Measurements from ENCODE around the gene LYPD5.
"Not testable (repeated sequence)": the region's sequence is repeated elsewhere in the genome, so short reads cannot be mapped to it uniquely, and the experiment has no call there.

LYPD5 gene, protein sequence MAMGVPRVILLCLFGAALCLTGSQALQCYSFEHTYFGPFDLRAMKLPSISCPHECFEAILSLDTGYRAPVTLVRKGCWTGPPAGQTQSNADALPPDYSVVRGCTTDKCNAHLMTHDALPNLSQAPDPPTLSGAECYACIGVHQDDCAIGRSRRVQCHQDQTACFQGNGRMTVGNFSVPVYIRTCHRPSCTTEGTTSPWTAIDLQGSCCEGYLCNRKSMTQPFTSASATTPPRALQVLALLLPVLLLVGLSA

DNA sequence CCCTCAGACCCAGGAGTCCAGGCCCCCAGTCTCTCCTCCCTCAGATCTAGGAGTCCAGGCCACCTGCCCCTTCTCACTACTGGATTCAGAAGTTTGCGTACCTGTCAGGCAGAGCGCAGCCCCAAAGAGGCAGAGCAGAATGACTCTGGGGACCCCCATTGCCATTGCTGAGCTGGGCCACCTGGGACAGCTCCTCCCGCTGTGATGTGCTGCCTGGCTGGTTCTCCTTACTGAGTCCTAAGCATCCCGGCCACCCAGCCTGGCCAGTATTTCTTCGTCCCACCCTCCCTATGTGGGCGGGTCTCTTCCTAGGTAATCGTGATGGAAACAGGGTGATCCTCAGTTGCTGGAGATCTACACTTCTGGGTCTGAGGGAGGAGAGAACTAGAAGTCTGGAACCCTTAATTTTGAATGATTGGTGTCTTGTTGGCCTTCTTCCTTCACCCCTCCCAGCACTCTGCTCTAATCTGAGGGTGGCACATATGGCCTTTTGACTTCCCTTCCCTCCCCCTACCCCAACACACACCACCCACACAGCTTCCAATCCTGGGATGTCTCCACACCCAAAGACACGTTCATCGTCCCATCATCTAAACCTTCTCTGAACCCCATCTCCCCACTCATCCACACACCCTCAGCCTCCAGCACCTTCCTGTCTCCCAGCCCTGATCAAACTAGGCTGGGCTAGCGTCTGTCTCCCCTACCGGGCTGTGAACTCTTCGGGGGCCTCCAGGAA lies at the start of gene LYPD5:
TSS of gene LYPD5 (minus strand) at position 232 of the 736 bp plus-strand sequence. CDS start at position 165, 67 bp downstream.
- DNase-seq: no peak

DNA sequence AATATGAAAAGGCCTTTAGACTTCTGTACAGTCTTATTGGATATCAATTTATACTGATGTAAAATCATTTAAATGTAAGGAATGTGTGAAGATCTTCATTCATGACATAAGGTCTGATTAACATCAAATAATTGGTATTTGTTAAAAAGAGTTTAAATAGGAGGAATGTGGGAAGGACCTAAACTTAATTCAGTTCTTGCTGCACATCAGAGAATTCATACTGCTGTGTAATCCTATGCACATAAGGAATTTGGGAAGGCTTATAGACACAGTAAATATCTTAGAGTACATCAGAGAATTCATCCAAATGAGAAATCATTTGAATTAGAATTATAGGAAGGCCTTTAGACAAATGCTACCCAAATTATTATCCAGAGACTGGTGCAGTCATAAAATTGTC lies 46.6 kb upstream of the LYPD5 start:
- no peak for DNase-seq

DNA sequence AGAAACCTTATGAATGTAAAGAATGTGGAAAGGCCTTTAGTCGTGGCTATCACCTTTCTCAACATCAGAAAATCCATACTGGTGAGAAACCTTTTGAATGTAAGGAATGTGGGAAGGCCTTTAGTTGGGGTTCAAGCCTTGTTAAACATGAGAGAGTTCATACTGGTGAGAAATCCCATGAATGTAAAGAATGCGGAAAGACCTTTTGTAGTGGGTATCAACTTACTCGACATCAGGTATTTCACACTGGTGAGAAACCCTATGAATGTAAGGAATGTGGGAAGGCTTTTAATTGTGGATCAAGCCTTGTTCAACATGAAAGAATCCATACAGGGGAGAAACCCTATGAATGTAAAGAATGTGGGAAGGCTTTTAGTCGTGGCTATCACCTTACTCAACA lies 45.6 kb upstream of the LYPD5 start:
- no peak for DNase-seq

DNA sequence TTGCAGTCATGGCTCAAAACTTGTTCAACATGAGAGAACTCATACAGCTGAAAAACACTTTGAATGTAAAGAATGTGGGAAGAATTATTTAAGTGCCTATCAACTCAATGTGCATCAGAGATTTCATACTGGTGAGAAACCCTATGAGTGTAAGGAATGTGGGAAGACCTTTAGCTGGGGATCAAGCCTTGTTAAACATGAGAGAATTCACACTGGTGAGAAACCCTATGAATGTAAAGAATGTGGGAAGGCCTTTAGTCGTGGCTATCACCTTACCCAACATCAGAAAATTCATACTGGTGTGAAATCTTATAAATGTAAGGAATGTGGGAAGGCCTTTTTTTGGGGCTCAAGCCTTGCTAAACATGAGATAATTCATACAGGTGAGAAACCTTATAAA lies 45.0 kb upstream of the LYPD5 start:
- no peak for DNase-seq

DNA sequence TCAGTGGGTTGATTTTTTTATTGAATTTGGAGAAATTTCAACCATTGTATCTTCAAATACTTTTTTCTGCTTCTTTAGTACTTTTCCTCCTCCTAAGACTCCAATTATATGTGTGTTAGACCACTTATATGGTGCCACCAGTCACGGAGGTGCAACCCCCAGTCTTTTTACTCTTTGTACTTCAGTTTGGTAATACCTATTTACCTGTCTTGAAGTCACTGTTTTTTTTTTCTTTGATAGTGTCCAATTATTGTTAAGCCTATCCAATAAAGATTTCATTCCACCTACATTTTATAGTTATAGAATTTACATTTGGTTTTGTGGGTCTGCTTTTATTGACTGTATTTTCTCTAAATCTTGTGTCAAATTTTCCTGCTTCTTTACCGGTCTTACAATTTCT lies 39.8 kb upstream of the LYPD5 start:
- no peak for DNase-seq

DNA sequence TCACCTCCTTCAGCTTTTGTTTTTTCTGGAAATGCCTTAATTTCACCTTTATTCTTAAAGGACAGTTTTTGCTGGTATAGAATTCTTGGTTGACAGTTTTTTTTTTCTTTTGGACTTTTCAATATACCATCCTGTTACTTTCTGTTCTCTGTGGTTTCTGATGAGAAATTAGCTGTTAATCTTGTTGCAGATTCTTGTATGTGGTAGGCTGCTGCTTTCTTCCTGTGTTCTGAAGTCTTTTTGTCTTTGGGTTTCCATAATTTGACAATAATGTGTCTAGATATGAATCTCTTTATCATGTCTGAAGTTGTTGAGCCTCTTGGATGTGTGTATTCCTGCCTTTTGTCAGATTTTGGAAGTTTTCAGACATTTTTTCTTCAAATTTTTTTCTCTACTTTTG lies 36.9 kb upstream of the LYPD5 start:
- no peak for DNase-seq

DNA sequence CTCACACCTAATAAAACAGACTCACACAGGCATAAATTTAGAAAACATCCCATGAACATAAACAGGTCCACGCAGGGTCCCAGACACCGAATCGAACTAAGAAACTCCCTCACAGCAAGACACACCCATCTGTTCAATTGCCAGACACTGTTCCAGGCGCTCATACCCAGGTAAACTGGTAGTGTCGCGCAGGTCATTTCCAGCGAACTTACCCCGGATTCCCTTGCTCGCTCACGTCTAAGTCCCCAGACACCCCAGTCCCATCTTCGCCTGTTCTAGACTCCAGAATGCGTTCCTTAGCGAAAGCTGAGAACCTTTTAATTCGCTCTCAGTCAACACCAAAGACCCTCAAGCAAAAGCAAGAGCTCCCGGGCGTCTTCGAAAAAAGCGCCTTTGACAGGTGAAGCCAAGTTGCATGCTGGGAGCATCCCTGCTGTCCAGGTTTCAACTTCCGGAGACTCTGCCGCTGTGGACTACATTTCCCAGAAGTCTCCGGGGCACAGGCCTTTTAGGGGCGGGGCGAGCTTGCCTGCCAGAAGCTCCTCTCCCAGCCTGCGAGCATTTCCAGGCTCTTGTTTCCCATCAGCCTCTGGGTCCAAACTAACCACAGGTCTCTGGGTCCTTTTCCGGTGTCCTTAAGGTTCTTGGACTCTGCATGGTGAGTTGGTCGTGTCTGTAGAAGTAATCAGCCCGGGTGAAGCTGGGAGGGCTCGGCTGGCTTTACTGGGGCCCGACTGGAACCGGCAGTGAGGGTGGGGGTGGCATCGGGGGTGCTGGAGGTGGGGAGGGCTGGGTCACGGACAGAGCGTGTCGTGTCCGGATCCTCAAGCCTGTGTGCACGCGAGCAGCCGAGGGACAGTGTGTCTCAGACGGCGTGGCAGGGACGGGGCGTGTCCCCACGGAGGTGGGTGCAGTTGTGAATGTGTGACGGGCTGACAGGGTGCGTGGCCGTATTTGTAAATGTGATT lies 24.8 kb upstream of the LYPD5 start, which contains the start of gene ZNF283:
TSS of gene ZNF283 (plus strand) at position 535 of the 968 bp plus-strand sequence. CDS start 6,184 bp downstream, outside the sequence.
- peak; percentile 90 for DNase-seq

DNA sequence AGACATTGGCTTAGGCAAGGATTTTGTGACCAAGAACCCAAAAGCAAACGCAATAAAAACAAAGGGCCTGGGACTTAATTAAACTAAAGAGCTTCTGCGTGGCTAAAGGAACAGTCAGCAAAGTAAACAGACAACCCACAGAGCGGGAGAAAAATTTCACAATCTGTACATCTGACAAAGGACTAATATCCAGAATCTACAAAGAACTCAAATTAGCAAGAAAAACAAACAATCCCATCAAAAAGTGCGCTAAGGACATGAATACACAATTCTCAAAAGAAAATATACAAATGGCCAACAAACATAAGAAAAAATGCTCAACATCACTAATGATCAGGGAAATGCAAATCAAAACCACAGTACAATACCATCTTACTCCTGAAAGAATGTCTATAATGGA lies 22.3 kb upstream of the LYPD5 start:
- not testable (repeated sequence) for DNase-seq

DNA sequence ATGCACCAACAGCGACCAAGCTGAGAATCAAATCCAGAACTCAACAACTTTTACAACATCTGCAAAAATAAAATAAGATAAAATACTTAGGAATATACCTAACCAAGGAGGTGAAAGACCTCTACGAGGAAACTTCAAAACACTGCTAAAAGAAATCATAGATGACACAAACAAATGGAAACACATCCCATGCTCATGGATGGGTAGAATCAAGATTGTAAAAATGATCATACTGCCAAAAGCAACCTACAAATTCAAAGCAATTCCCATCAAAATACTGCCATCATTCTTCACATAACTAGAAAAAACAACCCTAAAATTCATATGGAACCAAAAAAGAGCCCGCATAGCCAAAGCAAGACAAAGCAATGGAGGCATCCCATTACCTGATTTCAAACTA lies 21.6 kb upstream of the LYPD5 start:
- DNase-seq: not testable (repeated sequence)

DNA sequence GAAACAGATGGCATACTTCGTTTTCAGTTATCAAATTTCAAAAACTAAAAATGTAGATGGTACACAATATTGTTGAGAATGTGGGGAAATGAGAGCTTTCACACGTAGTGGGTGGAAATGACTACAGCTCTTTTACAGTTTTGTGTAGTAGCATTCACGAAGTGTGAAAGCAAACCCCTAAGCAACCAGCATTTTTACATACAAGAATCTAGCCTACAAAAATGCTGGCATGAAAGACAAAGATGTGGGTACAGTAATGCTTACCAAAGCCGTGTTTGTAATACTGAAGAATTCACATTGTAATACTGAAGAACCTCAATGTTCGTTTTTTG lies 18.6 kb upstream of the LYPD5 start:
- DNase-seq: no peak

DNA sequence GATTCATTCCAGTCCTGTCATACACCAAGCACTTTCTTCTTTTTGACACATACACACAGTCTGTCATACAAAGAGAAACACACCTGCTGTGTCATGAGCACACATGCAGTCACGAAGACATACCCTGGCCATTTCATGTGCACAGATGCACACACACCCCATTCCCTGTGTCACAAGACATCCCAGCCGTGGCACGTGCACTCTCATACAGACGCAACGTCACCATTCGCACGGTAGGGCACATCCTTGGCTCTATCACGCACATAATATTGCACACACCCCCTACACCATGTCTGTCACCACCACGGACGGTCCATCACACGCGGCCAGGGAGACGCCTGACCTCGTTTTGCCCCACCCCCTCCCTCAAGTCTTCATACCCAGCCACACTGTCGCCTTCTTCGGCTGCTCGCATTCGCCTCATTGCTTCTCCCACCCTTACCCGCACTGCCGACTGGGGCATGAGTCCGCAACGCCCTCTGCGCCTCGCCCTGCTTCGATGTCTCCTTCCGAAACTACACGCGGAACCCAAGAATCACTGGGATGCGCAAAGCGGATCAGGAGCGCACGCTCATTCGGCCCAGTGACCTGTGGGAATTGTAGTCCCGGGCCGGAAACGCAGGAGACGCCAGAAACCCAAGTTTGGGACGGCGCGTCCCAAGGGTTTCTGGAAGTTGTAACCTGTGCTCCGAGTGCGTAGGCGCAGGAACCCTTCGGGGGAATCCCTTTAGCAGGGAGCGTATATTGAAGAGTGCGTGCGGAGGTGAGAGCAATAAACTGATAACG lies 18.0 kb upstream of the LYPD5 start:
- DNase-seq: no peak

DNA sequence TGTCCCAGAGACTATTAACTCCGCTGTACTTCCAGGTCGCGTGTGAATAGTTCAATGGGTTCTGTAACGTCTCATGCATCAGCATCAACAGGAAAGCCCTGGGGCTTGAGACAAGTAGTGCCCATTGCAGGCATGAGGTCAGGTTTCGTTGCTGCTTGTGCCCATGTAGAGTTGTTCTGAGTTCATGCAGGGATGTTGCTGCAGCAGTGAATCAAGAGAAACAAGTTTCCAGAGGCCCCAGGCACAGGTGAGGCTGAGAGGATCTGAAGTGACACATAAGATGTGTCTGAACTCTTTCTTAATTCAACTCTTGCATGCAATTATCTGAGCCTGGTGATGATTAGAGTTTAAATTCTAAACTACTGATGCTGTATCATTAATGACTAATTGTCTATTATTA lies 16.3 kb upstream of the LYPD5 start:
- DNase-seq: no peak

DNA sequence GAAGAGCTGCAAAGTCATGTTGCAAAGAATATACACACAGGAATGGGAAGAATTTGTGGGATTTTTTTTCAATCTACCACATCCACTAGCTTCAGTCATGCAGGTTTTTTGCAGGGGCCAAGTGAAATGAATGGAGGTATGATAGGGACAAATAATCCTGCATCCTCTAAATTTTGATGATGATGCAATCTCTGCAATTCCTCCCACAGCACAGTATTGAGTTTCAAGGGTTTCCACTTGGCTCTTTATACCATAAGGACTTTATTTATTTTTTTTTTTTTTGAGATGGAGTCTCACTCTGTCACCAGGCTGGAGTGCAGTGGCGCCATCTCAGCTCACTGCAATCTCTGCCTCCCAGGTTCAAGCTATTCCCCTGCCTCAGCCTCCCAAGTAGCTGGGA lies 15.2 kb upstream of the LYPD5 start:
- not testable (repeated sequence) for DNase-seq

DNA sequence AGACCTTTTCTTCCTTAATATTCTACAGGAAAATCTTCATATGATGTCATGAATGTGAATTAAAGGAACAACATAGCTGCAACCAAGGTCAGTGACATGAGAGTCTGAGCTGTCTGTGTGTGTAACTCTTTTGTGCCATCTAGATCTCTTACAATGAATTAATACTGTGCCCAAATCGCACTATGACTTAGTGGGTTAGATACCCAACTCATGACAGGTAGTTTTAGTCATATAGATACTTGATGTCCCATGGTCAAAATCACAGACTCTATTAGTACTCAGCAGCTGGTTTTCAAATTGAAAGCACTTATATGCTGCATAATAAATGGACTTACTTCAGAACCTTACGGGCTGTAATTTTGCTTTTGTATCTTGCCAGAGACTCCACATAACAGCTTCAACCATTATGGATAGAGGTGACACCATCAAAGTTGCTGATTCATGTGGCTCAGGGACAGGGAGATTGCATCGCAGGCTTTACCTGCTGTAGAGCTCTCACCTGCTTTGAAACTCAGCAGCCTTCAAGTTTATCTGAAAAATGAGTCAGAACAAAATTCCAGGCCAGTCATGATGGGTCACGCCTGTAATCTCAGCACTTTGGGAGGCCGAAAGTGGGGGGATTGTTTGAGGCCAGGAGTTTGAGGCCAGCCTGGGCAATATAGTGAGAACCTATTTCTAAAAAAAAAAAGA lies 12.6 kb upstream of the LYPD5 start:
- no peak for DNase-seq

DNA sequence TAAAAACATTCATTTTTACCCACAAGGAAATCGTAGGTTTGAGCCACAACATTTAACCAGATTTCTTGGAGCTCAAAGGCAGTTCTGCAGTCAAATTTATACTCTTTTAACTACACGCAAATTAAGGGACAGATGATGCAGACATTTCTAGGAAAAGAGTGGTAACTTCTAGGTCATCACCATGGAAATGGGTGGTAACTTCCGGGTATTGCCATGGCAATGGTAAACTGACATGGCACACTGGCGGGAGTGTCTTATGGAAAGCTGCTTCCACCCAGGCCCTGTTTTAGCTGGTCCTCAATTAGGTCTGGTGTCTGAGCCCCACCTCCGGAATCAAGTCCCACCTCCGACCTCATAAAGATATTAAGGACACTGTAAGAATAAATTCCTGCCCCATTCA lies 10.4 kb upstream of the LYPD5 start:
- peak; percentile 69 for DNase-seq

DNA sequence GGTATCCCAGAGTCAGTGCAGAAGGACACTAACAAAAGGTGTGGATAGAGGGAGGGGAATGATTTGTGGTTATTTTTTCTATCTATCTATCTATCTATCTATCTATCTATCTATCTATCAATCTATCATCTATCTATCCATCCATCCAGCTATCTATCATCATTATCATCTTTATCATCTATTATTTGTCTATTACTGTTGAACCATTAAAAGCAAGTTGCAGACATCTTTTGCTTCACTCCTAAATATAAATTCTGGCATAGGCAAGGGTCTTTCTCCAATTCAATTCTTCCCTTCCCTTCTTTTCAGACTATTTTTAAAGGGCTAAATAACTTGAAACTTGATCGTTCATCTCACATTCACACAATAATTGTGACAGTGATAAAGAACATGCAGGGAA lies 10.0 kb upstream of the LYPD5 start:
- no peak for DNase-seq

DNA sequence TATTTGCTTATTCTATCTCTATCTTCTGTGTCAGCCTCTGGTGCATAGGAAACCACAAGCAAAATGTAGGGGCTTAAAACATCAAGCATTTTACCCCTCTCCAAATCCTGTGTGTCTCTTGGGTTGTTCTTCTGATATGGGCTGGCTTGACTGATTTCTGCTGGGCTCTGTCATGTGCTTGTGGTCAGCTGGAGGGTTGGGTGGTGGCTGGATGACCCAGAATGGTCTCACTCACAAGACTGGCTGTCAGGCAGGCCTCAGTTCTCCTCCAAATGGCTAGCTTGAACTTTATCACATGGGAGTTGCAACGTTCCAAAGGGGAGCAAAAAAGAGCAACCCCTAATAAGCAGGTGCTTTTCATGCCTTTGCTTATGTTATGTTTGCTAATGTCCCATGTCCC lies 9.6 kb upstream of the LYPD5 start:
- no peak for DNase-seq

DNA sequence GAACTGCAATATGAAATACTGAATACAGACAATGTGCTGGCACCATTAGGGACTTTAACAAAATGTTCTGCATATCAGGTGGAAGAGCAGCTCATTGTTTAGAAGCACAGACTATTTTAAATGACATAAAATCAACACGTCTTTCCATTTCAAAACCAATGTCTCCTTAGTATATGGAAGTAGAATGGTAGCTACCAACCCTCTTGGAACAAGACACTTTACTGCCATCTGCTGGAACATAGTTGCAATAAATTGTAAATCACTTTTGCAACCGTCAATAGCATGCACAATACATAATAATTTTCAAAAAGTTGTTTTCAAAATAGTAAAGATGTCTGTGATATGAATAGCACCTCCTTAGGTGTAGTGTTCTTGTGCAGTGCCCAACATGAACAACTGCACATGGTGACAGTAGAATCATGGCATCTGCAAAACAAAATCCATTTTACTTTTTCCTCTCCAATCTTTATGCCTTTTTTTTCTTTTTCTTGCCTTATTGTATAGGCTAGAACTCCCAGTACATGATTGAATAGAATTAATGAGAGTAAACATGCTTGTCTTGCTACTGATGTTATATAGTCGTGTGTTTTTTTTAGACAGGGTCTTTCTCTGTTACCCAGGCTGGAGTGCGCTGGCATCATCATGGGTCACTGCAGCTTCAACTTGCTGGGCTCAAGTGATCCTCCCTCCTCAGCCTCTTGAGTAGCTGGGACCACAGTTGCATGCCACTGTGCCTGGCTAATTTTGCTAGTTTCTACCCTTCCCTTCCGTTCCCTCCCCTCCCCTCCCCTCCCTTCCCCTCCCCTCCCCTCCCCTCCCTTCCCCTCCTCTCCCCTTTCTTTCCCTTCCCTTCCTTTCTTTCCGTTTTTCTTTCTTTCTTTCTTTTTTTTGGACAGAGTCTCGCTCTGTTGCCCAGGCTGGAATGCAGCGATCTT lies 7.8 kb upstream of the LYPD5 start:
- DNase-seq: peak; percentile 79

DNA sequence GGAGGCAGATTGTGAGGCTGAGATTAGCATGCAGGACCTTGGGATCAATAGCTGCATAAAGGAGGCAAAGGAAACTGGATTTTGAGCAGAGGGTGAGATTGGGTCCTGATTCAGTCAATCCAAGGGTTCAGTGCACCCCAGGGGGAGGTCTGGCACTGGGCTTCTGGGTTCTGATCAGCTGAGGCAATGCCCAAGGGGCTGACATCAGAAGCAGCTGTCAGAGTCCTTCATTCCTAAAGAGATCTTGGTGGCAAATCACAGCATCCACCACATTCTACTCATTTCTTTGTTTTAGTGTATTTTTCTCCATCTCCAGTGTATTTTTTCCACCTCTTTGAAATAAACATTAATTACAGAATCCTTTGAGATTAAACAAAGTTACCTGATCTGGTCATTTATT lies 5.4 kb upstream of the LYPD5 start:
- DNase-seq: no peak

DNA sequence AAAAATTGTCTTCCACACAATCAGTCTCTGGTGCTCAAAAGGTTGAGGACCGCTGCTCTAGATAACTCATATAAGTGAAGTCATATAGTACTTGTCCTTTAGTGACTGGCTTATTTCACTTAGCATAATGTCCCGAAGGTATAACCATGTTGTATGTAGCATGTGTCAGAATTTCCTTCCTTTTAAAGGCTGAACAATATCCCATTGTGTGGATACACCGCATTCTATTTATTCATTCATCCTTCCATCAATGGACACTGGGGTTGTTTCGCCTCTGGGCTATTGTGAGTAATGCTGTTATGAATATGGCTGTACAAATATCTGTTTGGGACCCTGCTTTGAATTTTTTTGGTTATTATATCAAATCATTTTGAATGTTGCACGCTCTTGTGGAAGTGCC lies 4.6 kb upstream of the LYPD5 start:
- no peak for DNase-seq

DNA sequence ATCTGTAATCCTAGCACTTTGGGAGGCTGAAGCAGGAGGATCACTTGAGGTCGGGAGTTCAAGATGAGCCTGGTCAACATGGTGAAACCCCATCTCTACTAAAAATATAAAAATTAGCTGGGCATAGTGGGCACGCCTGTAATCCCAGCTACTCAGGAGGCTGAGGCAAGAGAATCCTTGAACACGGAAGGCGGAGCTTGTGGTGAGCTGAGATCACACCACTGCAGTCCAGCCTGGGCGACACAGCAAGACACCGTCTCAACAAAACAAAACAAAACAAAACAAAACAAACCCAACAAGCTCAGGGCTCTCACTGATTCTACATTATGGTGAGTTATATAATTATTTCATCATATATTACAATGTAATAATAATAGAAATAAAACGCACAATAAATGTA lies 4.2 kb upstream of the LYPD5 start:
- not testable (repeated sequence) for DNase-seq
